IMR-90 (cell line): ENCODE results near the gene THBS4. TPM values are rescaled to one million over a fixed set of nuclear protein-coding genes. Genes with fewer than 3 reads are reported as not detected.
A peak's percentile ranks its signal among the peaks of the same experiment; 100 is the strongest.

Source experiments
- ATAC-seq: fragments of 200-7000 bp; cut with Tn5 transposase; 2 replicates; pipeline ENCODE4 v1.9.1; 2020; ENCODE audit warnings: low read depth, mild to moderate bottlenecking, moderate library complexity
- BruUV-seq: library from RNA; stranded (reverse); fragments of 400-500 nt; replicated peaks from 2 replicates; lab custom pipeline; 2021; lab: Mats Ljungman, UMichigan
- CTCF ChIA-PET: fragments of 300-600 bp; formaldehyde crosslinking; extraction: SDS; loops from one replicate; lab custom pipeline; 2021; ENCODE audit warnings: antibody characterized with exemption; lab: Yijun Ruan, JAX
- POLR2A ChIA-PET: fragments of 300-600 bp; sonication (Branson Sonifier 250); formaldehyde crosslinking; loops from one replicate; lab custom pipeline; 2022; ENCODE audit warnings: antibody characterized with exemption; ENCODE audit not compliant: unreplicated experiment; lab: Charles Lee
- DNase-seq: peaks from one replicate; pipeline ENCODE4 v3.0.0; 2013
- H2AFZ ChIP-seq: replicated peaks from 2 replicates; pipeline ENCODE3; 2013; ENCODE audit warnings: low read length, mild to moderate bottlenecking; ENCODE audit not compliant: poor library complexity
- H2AK5ac ChIP-seq: 2 replicates; pipeline ENCODE4 v1.6.1; 2013; ENCODE audit warnings: low read depth, low read length, inconsistent platforms
- H2AK9ac ChIP-seq: replicated peaks from 2 replicates; pipeline ENCODE3; 2013; ENCODE audit warnings: mild to moderate bottlenecking, low read depth, low read length, moderate library complexity; ENCODE audit not compliant: poor library complexity
- H2BK120ac ChIP-seq: 2 replicates; pipeline ENCODE4 v1.6.1; 2013; ENCODE audit warnings: low read depth, low read length, inconsistent platforms
- H2BK15ac ChIP-seq: 3 replicates; pipeline ENCODE4 v1.6.1; 2013; ENCODE audit warnings: low read depth, low read length, inconsistent platforms
- H2BK20ac ChIP-seq: 2 replicates; pipeline ENCODE4 v1.6.1; 2013; ENCODE audit warnings: low read depth, mild to moderate bottlenecking, inconsistent platforms, low read length, moderate library complexity
- H2BK5ac ChIP-seq: 2 replicates; pipeline ENCODE4 v1.6.1; 2013; ENCODE audit warnings: mild to moderate bottlenecking, low read depth, low read length, inconsistent platforms; ENCODE audit not compliant: poor library complexity, severe bottlenecking
- H3K14ac ChIP-seq: replicated peaks from 2 replicates; pipeline ENCODE4 v1.6.1; 2013; ENCODE audit warnings: low read depth, low read length, inconsistent platforms
- H3K18ac ChIP-seq: 2 replicates; pipeline ENCODE4 v1.6.1; 2013; ENCODE audit warnings: low read depth, low read length, control low read depth
- H3K23ac ChIP-seq: 2 replicates; pipeline ENCODE4 v1.6.1; 2013; ENCODE audit warnings: low read depth, low read length, inconsistent platforms
- H3K27ac ChIP-seq: 2 replicates; pipeline ENCODE4 v1.5.1; 2013; ENCODE audit warnings: mild to moderate bottlenecking, control low read depth, low read length; ENCODE audit not compliant: insufficient read depth
- H3K27me3 ChIP-seq: 2 replicates; pipeline ENCODE4 v1.6.1; 2013; ENCODE audit warnings: low read length; ENCODE audit not compliant: control insufficient read depth, insufficient read depth
- H3K36me3 ChIP-seq: 2 replicates; pipeline ENCODE4 v1.6.1; 2013; ENCODE audit warnings: low read length, mixed read lengths; ENCODE audit not compliant: control insufficient read depth, insufficient read depth
- H3K4ac ChIP-seq: 2 replicates; pipeline ENCODE4 v1.6.1; 2013; ENCODE audit warnings: low read depth, low read length, inconsistent platforms
- H3K4me1 ChIP-seq: 2 replicates; pipeline ENCODE4 v1.6.1; 2013; ENCODE audit warnings: low read length, mixed read lengths; ENCODE audit not compliant: control insufficient read depth, insufficient read depth
- H3K4me2 ChIP-seq: 2 replicates; pipeline ENCODE4 v1.6.1; 2013; ENCODE audit warnings: low read depth, mild to moderate bottlenecking, control low read depth, low read length, moderate library complexity
- H3K4me3 ChIP-seq: 2 replicates; pipeline ENCODE4 v1.5.1; 2013; ENCODE audit warnings: low read depth, mild to moderate bottlenecking, control low read depth, low read length, moderate library complexity; ENCODE audit not compliant: insufficient read depth
- H3K56ac ChIP-seq: 2 replicates; pipeline ENCODE4 v1.6.1; 2013; ENCODE audit warnings: low read length, inconsistent platforms; ENCODE audit not compliant: insufficient read depth; ENCODE audit errors: extremely low read depth
- H3K79me1 ChIP-seq, 2 experiments: 2 replicates each; pipeline ENCODE4 v1.6.1; 2013; ENCODE audit warnings: low read length in 2 of 2, inconsistent platforms in 1 of 2, low read depth in 1 of 2
- H3K9ac ChIP-seq: 2 replicates; pipeline ENCODE4 v1.6.1; 2013; ENCODE audit warnings: low read depth, low read length, control low read depth
- H3K9me1 ChIP-seq: 2 replicates; pipeline ENCODE4 v1.6.1; 2013; ENCODE audit warnings: low read length, inconsistent platforms; ENCODE audit not compliant: insufficient read depth
- H3K9me3 ChIP-seq: 2 replicates; pipeline ENCODE4 v1.6.1; 2013; ENCODE audit warnings: low read length; ENCODE audit not compliant: control insufficient read depth, insufficient read depth
- H4K20me1 ChIP-seq: 2 replicates; pipeline ENCODE4 v1.6.1; 2013; ENCODE audit warnings: low read length, inconsistent platforms; ENCODE audit not compliant: insufficient read depth
- H4K5ac ChIP-seq: 2 replicates; pipeline ENCODE4 v1.6.1; 2013; ENCODE audit warnings: mild to moderate bottlenecking, low read depth, low read length, control low read depth
- H4K8ac ChIP-seq, 2 experiments: 2 replicates each; pipeline ENCODE4 v1.6.1; 2013; ENCODE audit warnings: low read depth in 2 of 2, low read length in 2 of 2, control low read depth in 1 of 2, inconsistent platforms in 1 of 2
- H4K91ac ChIP-seq: 2 replicates; pipeline ENCODE4 v1.6.1; 2013; ENCODE audit warnings: low read depth, low read length, inconsistent platforms; ENCODE audit not compliant: insufficient read depth
- CHD1 ChIP-seq: IDR thresholded peaks from 2 replicates; pipeline ENCODE4 v1.6.1; 2012; ENCODE audit warnings: low read depth, low read length, improper control_type of control experiment
- MAFK ChIP-seq: IDR thresholded peaks from 2 replicates; pipeline ENCODE4 v1.6.1; 2012; ENCODE audit warnings: low read depth, low read length, improper control_type of control experiment
- WGBS, 2 experiments: methylation state at CpG; one replicate each; pipeline versions ENCODE4 v1.1.5 to v1.1.7; 2013; ENCODE audit warnings: missing lambda C conversion rate in 2 of 2; ENCODE audit not compliant: insufficient read length in 1 of 2; ENCODE audit errors: extremely low coverage in 2 of 2; 5-methylcytosine and 5-hydroxymethylcytosine counted together
- dilution Hi-C: fragments of 300-500 bp; cut with HindIII; formaldehyde crosslinking; loops from one replicate; pipeline ENCODE4 v1.14.3; 2018; ENCODE audit warnings: low sequenced_read_pairs; ENCODE audit not compliant: unreplicated experiment
- in situ Hi-C: fragments of 300-500 bp; cut with MboI; formaldehyde crosslinking; loops from 3 replicates; pipeline ENCODE4 v1.14.3; 2019; ENCODE audit warnings: low sequenced_read_pairs, inconsistent platforms, mixed read lengths
- intact Hi-C: fragments of 100-400 bp; cut with micrococcal nuclease; formaldehyde crosslinking; loops from 2 replicates; pipeline ENCODE4 v1.10.0; 2022
- polyA plus RNA-seq, 3 experiments: library from polyadenylated mRNA; depleted of rRNA; stranded (reverse); fragments of >200 nt; gene quantifications; 2 replicates each; pipeline ENCODE4 v1.2.3, GENCODE V29; 2012; ENCODE audit warnings: low replicate concordance in 1 of 3
- total RNA-seq: library from RNA; depleted of rRNA; stranded (reverse); fragments of >200 nt; gene quantifications from 2 replicates; pipeline ENCODE4 v1.2.3, GENCODE V29; 2012

THBS4 gene
- total and polyA plus RNA-seq, 2 of the 4 experiments (the other 2 are of a cell fraction), result 0.90 to 0.92 TPM

- Histone ChIP-seq H4K20me1 (no peaks in the 10 kb centered on the region), H3K36me3 (no peaks in the 10 kb centered on the region), H3K4me2 (no peak overlapping the region), H2AK9ac (no peak overlapping the region), H2BK120ac (no peak overlapping the region), H3K27ac (no peak overlapping the region), H3K9ac (no peak overlapping the region), H3K14ac (no peak overlapping the region), H3K4me1 (no peaks in the 10 kb centered on the region), H4K8ac (no peak overlapping the region), H3K4me3 (no peak overlapping the region), H3K79me1 (no peaks in the 10 kb centered on the region), H3K9me3 (no peaks in the 10 kb centered on the region), H4K91ac (no peak overlapping the region), H2AFZ (no peak overlapping the region), H2BK15ac (no peak overlapping the region), H3K9me1 (no peaks in the 10 kb centered on the region), H2BK5ac (no peak overlapping the region), H3K27me3 (peaks cover 21% of the 10 kb centered on the region), H4K5ac (no peak overlapping the region), H2AK5ac (no peak overlapping the region), H2BK20ac (no peak overlapping the region), H3K4ac (no peak overlapping the region), H3K56ac (no peak overlapping the region), H3K18ac (no peak overlapping the region), H3K23ac (no peak overlapping the region)
- CTCF ChIA-PET, result interaction anchor here (0.6 kb wide), 1 partner anchor 135 kb away, joined by 5 read pairs; no protein-coding TSS in a partner anchor
- in situ Hi-C loops (no loop called here), intact Hi-C loops (no loop called here), dilution Hi-C loops (no loop called here)
- no TSS peak for BruUV-seq
- DNase-seq, result no peak
- POLR2A ChIA-PET, result no interaction called here
- TF ChIP-seq CHD1 (no peak), MAFK (peak; percentile 52; the same call in 1 of the 2 replicates)
- WGBS, 2 experiments, result 100% methylated on average over 1 of the region's 4 CpGs; no CpG with 5 or more reads in 1 of the 2 experiments
- ATAC-seq, result no peak
Measured at GRCh38 chr5:80043187-80043586, 8.0 kb downstream of the THBS4 start.
